ENCODE results near the gene ZNF438. TPM values are rescaled to one million over a fixed set of nuclear protein-coding genes. Genes with fewer than 3 reads are reported as not detected.

The ZNF438 gene
- total RNA-seq, 1 experiment from 2014 or later: 2.0 TPM

GRCh38 chr10:30848396-30849032 lies 183.2 kb downstream of the ZNF438 start:
- Histone ChIP-seq H3K27ac (ENCODE audit: low read length) (no peak overlapping the region), H3K4me3 (ENCODE audit: low read depth in 2 of 2, low read length in 2 of 2) (no peak overlapping the region), H3K36me3 (ENCODE audit: control insufficient read depth, insufficient read depth, low read length) (no peaks in the 10 kb centered on the region), H3K4me1 (ENCODE audit: control insufficient read depth, insufficient read depth, low read length) (no peaks in the 10 kb centered on the region), H3K9me3 (ENCODE audit: control insufficient read depth, insufficient read depth, low read depth, low read length) (no peaks in the 10 kb centered on the region), H3K27me3 (ENCODE audit: control insufficient read depth, insufficient read depth, low read length) (no peaks in the 10 kb centered on the region)
- TF ChIP-seq CTCF (IDR thresholded peaks at IDR 0.05) (no peak), POLR2AphosphoS5 (IDR thresholded peaks at IDR 0.05; ENCODE audit: low read depth, low read length) (no peak), SIN3A (IDR thresholded peaks at IDR 0.05; ENCODE audit: borderline replicate concordance, insufficient read depth, low read depth, low read length) (no peak), REST (IDR thresholded peaks at IDR 0.05; ENCODE audit: insufficient read depth in 1 of 2, low read depth in 2 of 2, low read length in 1 of 2) (no peak), TCF7L2 (IDR thresholded peaks at IDR 0.05; ENCODE audit: low read depth, low read length) (no peak)
- ATAC-seq (no peak), DNase-seq (ENCODE audit: low read depth, low spot score) (no peak)
- CTCF ChIA-PET: no interaction called here
- intact Hi-C loops (cut with micrococcal nuclease; ENCODE audit: unreplicated experiment): no loop called here
- BruUV-seq (replicated peaks): no TSS peak
- POLR2A ChIA-PET: no interaction called here
- in situ Hi-C loops (cut with HindIII; ENCODE audit: low pct_unique_long_range_greater_than_20kb, low sequenced_read_pairs): no loop called here

GRCh38 chr10:30847642-30848041 lies 184.0 kb downstream of the ZNF438 start:
- no peaks in the 10 kb centered on the region for H3K27me3 ChIP-seq (ENCODE audit: control insufficient read depth, insufficient read depth, low read length)
- no peaks in the 10 kb centered on the region for H3K9me3 ChIP-seq (ENCODE audit: control insufficient read depth, insufficient read depth, low read depth, low read length)
- no peaks in the 10 kb centered on the region for H3K36me3 ChIP-seq (ENCODE audit: control insufficient read depth, insufficient read depth, low read length)
- intact Hi-C loops (cut with micrococcal nuclease; ENCODE audit: unreplicated experiment) (no loop called here), in situ Hi-C loops (cut with HindIII; ENCODE audit: low pct_unique_long_range_greater_than_20kb, low sequenced_read_pairs) (no loop called here)
- ATAC-seq (no peak), DNase-seq (ENCODE audit: low read depth, low spot score) (no peak)
- H3K4me1 ChIP-seq (ENCODE audit: control insufficient read depth, insufficient read depth, low read length): no peaks in the 10 kb centered on the region
- no TSS peak for BruUV-seq (replicated peaks)
- H3K27ac ChIP-seq (ENCODE audit: low read length): no peak overlapping the region
- H3K4me3 ChIP-seq (ENCODE audit: low read depth in 2 of 2, low read length in 2 of 2): no peak overlapping the region
- ChIA-PET POLR2A (no interaction called here), CTCF (no interaction called here)
- TF ChIP-seq POLR2AphosphoS5 (IDR thresholded peaks at IDR 0.05; ENCODE audit: low read depth, low read length): no peak
- no peak for TF ChIP-seq TCF7L2 (IDR thresholded peaks at IDR 0.05; ENCODE audit: low read depth, low read length)
- TF ChIP-seq SIN3A (IDR thresholded peaks at IDR 0.05; ENCODE audit: borderline replicate concordance, insufficient read depth, low read depth, low read length): no peak
- no peak for TF ChIP-seq CTCF (IDR thresholded peaks at IDR 0.05)
- TF ChIP-seq REST (IDR thresholded peaks at IDR 0.05; ENCODE audit: insufficient read depth in 1 of 2, low read depth in 2 of 2, low read length in 1 of 2): no peak

Measured in Panc1 (cell line).